Stimulated activated CD4-positive, alpha-beta T cell treated with anti-CD3 and anti-CD28 coated beads, Interleukin-15, amount 100 ng/mL, for 24 hours (primary cell): ENCODE results near the gene MBOAT1.

Experiments used
- DNase-seq: peaks from one replicate; pipeline ENCODE4 v3.0.0-alpha.2; 2020

MBOAT1 gene

DNA sequence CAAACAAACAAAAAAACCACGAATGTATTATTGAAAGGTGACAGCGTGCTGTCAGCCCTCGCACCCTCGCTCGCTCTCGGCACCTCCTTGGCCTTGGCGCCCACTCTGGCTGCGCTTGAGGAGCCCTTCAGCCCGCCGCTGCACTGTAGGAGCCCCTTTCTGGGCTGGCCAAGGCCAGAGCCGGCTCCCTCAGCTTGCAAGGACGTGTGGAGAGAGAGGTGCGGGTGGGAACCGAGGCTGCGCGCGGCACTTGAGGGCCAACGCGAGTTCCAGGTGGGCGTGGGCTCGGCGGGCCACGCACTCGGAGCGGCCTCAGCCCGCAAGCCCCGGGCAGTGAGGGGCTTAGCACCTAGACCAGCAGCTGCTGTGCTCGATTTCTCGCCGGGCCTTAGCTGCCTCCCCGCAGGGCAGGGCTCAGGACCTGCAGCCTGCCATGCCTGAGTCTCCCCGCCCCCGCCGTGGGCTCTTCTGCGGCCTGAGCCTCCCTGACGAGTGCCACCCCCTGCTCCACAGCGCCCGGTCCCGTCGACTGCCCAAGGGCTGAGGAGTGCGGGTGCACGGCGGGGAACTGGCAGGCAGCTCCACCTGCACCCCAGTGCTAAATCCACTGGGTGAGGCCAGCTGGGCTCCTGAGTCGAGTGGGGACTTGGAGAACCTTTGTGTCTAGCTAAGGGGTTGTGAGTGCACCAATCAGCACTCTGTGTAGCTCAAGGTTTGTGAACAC, 20.9 kb upstream of the MBOAT1 start:
- no peak for DNase-seq

DNA sequence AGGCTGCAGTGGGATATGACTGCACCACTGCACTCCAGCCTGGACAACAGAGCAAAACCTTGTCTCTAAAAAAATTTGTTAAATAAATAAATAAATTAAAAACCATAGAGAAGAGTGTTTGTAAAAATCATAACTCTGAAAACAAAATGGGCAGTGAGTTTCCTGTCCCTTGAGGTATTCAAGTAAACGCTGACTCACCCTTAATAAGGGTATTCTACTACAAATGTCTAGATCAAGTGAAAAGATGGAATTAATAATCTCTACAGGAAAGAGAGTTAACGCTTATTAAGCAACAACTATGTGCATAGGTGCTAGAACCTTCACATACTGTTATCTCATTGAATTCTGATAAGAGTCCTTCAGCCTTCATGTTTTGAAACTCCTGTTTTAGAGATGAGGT, 19.9 kb upstream of the MBOAT1 start:
- DNase-seq = no peak

DNA sequence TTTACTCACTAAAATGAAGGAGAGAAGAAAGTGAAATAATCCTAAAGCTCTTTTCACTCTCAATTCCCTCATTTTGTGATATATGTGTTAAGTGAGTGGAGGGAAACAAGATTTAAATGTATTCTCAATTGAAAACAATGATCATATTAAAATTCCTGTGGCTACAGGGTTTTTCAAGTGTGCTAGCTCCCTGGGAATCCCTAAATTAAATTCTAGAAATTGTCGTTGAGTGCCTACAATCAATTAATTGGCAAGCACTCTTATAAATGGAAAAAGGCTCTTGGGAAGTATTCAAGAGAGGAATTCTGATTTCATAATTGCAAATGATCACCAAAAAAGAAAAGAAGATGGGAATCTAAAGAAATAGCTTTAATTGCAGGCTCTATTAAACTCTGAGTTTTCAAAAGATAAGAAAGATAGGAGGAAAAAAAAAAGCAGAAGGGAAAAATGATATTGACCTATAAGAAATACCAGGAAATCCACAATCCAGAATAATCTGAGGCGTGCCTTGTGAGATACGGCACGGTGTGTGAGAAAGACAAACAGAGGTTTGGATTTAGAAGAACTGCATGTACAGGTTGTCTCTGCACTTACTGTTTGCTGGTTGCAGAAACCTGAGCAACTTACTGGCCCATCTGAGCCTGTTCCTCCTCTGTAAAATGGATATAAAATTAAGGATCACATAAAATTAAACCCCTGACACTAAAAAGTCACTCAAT, 18.3 kb upstream of the MBOAT1 start:
- no peak for DNase-seq

DNA sequence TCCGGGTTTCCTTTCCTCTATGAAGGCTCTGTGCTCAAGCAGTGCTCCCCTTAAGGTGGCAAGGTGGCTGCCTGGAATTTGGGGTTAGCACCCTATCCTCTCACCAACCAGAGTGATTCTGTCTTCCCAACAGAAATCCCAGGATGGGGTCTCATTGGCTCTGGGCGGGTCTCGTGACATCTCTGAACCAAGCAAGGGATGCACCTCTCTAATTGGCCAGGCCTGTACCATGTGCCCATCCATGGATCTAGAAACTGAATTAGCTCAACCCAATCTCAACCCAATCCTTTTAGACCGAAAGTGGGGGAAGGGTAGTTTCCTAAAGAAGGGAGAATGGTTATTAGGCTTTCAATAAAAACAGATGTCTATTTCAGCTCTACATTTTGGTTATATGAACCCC, 17.6 kb upstream of the MBOAT1 start:
- no peak for DNase-seq

DNA sequence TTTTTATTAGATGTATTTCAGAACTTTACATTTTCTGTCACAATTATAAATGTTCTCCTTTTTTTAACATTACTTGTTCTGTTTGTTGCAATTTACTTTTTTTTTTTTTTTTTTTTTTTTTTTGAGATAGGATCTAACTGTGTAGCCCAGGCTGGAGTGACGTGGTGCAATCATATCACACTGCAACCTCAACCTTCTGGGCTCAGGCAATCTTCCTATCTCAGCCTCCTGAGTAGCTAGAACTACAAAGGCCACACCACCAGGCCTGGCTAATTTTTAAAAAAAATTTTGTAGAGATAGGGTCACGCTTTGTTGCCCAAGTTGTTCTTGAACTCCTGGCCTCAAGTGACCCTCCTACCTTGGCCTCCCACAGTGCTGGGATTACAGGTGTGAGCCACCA, 15.1 kb upstream of the MBOAT1 start:
- no peak for DNase-seq

DNA sequence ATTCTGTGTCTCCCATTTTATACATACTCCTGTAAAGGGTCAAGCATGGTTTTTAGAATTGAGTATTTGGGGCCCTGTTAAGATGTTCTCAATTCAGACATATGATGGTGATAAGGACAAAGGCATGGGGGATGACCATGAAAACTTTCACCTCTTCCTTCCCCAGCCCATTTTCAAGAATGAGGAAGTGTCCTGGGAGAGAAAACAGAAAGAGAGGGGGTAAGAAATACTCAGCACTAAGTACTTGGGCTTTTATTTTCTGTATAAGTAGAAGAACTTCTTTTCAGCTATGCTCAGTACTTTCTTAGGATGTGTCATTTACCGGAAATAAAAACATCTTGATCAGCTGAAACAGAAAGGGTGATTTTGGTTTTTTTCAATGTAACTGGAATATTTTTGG, 10.9 kb upstream of the MBOAT1 start:
- DNase-seq = no peak

DNA sequence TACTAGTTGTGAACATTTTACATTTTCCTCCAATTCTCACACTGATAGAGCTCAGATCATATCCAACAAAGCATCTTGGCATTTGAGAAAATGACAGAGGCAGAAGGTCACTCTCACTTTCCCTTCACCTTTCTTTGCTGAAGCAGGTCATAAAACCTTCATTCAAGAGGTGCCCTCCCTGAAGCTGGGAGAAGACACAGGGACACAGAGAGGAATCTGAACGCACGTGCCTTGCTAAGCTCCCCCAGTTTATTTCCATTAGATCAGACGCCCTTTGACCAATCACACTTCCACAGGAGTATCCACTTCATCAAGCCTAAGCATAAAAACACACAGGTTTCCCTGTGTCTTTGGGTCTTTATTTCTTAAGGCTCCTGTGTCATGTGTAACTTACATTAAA, 9.2 kb upstream of the MBOAT1 start:
- DNase-seq = no peak

DNA sequence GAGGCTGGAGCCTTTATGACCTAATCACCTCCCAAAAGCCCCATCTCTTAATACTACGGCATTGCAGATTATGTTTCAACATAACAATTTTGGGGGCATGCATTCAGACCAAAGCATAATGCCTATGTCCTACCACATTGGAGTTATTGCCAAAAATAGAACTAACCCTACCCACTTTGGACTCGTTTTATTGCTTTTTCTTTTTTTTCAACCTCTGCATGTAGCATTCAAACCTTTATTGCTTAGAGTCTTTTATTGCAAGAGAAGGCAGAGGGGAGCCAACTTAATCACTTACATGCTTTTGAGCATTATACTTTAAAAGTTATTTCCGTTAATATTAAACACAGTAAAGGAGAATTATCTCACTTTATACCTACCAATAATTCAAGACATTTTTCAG, 8.1 kb upstream of the MBOAT1 start:
- DNase-seq = no peak

DNA sequence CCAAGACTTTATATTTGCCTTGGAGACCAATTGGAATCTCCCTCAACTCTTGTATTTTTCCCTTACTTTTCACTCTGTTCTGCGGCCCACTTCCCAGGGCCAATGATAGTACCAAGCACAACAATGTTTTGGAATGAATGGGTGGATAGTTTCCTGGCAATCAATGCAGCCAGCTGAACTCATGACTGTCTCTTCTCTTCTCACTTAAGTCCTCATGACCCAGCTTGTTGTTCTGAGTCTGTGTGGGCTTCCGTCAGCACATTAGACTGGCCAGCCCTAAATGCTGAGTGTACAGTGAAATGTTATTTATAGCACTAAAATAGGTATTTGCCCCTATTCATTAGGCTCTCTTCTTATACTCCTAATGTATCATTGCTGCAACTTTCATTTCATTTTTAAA, 5.6 kb upstream of the MBOAT1 start:
- no peak for DNase-seq

DNA sequence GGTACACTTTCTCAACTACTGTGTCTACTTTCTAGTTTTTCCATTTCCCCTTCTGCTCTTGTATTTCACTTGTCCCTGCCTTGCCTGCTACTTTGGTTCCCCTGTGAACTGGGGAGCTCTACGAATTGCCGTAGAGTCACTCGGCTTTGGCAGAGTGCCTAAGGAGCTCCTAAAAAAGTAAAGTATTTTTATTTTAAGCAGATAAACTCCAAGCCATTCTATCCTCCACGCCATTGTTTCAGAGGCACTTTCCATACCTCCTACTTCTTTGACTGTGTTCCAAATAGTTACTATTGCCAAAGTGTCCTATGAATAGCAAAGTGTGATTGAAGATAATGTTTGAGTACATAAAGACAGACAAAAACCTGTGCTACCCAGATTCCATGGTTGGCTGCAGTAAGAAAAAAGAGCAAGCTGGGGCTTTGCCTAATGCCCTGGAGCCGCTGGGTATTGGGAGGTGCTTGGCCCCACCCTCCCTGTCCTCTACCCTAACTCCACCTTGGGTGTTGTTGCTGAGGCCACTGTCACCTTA, 5.1 kb upstream of the MBOAT1 start:
- no peak for DNase-seq

DNA sequence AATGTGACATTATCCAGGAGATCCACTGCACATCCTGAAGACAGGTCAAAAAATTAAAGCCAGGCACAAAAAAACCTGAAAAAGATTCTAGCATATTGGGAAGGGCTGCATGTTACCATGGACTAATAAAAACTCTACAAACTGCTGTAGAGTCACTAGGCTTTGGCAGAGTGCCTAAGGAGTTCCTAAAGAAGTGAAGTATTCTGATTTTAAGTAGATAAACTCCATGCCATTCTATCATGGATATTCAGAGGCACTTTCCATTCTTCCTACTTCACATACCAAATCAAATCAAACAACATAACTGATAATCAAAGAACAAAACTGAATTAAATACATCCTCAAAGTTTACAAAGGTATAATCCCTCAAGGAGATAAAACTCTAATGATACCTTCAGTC, 3.0 kb upstream of the MBOAT1 start:
- no peak for DNase-seq

DNA sequence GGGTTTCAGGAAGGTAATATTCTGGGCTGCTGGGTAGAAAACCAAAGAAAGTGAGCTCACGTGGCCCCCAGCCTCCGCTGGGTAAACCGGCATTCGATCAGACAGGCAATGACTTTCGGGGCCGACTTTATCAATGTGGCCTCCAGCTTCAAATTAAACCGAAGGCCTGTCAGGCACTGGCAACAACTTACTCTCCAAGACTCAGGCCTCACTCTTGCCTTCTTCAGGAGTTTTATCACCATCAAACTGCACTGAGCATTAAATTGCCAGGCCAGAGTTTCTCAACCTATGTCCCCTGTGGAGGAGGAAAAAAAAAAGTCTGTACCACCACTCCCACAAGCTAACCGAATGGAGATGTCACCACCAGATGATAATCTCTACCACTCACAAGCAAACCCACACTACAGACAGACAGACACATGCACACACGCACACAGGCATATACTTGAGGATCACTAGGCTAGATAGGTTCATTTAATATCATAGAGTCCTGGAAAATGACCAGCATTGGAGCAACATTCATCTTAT, 1.1 kb upstream of the MBOAT1 start:
- DNase-seq = no peak

DNA sequence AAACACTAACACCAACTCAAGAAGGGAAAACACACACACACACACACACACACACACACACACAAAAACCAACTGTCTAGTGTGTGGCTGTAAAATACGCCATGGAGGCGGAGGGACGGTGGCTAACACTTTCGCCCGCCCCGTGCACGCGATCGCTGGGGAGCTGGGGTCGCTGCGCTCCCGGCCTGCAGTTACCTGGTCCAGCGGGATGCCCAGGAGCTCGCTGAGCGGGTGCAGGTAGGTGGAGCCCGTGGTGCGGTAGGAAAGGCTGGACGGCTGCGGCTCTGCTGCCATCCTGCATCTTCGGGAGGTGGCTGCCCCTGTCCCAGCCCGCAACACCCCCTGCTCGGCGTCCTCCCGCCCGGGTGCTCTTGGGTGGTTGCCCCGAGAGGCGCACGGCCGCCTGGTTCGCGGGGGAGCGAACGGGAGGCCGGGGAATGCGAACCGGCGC, 303 bp downstream of the MBOAT1 start:
- no peak for DNase-seq

DNA sequence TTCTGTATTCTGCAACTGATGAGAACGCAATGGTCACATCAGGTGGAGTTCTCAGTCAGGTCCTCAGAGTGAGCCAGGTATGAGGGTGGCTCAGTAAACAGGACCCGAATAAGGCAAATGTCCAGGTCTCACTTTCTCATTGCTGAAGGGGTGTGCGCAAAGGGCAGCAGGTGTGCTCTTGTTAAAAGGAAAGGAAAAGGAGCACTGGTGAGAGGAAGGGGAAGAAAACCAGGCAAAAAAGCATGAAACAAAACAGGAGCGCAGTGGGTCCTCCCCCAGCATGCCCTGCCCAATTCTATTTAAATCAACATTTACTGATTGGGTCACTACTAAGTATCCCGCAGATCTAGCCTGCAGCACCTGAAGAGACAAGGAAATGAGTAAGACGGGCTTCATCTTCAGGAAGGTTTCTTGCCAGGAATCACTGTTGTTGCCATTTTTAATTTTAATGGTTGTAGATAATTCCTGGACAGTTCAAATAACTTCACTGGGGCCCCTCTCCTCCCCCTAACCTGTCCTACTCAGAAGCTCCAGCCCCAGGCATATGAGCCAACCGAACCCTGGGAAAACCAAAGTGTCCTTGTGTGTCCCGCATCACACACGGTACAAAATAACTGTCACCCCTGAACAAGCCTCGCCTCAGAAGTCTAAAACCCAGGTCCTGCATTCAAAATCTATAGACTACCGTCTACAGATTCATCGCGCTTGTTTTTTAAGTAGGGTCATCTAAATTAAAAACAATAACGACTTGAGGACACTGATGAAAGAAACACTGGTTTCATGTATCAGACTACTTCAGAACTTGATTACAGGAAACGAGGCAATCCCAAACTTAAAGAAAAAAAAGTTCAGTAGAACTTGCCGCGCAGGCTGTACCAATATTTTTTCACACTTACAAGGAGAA, 980 bp downstream of the MBOAT1 start:
- DNase-seq = no peak

DNA sequence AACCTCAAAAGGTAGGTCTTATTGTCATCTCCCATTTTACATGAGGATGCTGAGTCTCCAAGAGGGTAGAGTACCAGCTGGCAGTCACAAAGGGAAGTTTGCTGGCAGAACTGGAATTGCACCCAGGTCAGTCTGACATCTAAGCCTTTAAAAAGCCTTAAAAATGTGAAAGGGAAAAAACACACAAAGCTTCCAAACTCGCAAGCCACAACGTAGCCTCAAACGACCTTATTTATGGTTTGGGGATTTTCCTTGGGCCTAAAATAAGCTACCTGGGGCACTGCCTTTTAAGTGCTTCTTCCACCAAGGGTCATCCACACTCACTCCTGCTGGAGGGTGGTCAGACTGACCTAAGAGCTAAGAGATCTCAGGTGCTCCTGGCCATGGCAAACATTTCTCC, 2.1 kb downstream of the MBOAT1 start:
- no peak for DNase-seq

DNA sequence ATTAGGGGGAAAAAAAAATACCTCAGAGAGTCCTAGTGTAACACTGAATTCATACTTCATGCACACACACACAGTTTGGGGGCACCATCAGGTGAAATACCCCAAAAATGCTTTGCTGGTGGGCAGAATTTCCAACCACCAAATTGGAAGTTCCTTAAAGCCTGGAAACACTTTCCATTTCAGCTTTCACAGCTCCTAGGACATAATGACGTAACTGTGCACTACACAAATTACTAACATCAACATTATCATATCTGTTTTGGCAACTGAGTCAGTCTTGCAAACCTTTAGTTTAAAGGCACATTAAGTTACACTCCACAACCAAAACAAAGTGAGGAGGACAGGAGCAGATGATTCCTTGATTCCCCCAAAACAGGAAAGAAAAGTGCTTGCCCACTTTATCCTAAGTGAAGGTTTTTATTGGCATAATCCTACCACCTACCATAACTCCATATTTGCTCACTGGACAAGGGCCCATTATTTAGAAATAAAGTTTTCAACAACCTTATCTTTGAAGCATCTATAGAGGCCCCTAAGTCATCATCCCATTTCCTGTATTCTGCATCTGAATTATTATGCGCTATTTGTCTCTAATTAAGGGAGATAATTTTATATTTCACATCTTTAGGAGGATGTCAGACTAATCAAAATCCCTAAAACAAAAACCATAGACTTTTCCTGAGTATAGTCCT, 3.4 kb downstream of the MBOAT1 start:
- no peak for DNase-seq

DNA sequence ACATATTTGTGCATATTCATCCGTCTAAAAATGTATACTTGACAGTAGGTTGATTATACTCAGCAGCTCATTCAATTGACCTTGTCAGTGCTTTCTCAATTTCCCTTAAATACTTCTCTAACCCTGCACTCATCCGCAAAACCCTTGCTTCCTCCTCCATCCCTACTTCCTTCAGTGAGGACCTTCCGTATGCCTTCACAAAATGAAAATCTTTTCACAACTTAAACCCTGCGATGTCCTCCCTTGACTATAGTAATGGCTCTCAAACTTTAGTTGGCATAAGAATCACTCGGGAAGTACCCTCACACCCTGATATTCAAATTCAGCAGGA, 5.2 kb downstream of the MBOAT1 start:
- no peak for DNase-seq

DNA sequence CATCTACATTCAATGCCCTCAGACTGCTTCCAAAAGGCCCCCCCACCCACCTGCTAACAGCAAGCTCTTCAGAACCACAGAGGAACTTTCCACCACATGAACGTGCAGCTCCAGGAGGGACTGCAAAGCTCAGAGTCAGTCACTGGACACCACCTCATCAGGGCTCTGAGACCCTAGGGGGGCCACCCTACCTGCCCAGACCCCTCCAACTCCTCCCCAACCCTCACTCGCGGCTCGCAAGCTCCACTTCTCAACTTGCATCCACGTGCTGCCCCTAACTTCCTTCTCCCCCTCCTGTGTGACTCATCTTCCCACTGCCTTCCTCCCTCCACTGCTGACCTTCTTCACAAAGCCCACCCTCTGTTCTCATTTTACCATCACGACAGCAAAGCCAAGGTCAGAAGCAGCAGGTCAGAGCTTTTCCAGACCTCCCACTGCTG, 6.5 kb downstream of the MBOAT1 start:
- no peak for DNase-seq

DNA sequence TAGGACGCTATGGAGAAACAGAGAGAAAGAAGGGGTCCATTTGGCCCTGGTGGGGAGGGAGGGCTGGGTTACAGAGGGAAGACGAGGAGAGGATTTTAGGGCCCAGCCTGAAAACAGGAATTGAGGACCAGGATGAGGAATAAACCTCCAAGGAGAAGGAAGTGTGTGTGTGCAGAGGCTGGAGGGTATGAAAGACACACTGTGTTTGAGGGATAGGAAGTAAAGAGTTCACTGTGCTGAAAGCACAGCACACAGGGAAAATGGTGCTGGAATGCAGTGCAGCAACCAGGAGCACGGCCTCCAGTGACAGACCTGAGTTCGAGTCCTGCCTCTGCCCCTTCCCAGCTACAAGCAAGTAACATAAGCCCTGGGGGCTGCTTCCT, 7.8 kb downstream of the MBOAT1 start:
- DNase-seq = no peak

DNA sequence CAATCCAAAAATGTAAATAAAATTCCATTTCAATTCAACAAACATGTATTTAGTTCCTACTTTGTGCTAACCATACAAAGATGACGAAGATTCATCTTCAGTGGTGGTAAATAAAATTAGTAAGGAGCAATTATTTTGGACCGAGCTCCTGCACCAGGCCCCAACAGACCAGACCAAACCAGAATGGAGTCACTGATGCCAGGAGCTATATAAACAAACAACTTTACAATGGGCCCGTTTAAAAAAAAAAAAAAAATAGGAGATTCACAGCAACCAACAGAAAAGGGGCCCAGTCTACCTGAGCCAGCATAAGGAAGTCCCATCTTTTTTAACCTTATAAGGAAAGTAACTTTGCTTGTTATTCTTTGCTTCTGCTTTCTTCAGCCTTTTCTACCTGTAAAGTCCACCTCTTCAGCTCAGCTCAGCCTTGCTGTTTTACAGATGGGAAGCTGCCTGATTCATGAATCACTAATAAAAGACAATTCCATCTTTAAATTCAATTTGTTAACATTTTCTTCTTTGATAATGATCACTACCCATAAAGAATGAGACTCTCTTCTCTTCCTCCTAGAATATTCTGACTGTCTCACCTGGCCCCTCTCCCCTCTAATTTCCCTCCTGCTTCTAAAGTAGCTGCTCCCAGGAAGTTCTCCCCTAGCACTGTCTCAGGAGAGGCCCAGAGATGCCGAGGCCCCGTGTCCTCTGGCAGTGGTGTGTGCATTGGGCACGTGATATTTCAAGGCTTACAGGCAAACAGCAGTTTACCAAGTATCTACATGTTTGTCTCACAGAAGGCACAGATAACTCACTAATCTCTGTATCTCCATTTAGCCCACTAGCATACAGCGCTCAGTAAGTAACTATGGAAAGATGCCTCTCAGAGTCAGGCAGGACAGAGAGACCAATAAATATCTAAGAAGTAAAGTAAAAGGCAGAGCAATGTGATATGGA, 8.4 kb downstream of the MBOAT1 start:
- DNase-seq = no peak

DNA sequence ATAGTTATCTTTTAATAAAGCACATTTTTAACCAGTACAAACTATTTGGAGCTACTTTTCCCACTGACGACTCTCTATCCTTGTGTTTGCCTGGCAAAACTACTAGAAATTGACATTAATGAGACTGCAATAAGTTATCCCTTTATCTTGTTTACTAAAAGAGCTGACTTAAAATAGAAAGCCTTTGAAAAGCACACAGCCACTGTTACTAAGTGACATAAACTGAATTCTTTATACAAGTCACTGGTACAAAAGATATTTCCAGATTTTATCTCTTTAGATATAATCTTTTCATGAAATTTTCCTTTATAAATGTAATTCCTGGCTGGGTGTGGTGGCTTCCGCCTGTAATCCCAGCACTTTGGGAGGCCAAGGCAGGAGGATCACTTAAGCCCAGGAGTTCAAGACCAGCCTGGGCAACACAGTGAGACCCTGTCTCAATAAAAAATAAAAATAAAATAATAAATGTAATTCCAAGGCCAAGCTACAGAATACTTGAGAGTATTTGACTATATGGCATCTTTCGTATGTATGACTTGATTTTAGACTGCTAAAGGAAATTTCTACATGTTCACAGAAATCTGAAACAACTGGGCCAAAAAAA, 9.5 kb downstream of the MBOAT1 start:
- DNase-seq = no peak
